GM10248 (cell line): ENCODE measurements around the gene KRTAP5-11.
"Not testable (repeated sequence)": the region's sequence is repeated elsewhere in the genome, so short reads cannot be mapped to it uniquely, and the experiment has no call there.

Experiments
- CTCF ChIA-PET: fragments of 300-600 bp; sonication (Branson Sonifier 250); formaldehyde crosslinking; extraction: SDS; loops from one replicate; lab custom pipeline; 2021; ENCODE audit warnings: antibody characterized with exemption; lab: Yijun Ruan, JAX
- POLR2A ChIA-PET: fragments of 350-650 bp; sonication (Branson Sonifier 250); formaldehyde crosslinking; extraction: SDS; loops from one replicate; lab custom pipeline; 2020; ENCODE audit warnings: antibody characterized with exemption; lab: Yijun Ruan, JAX
- DNase-seq: peaks from one replicate; pipeline ENCODE4 v3.0.0; 2012; ENCODE audit errors: extremely low spot score
- CTCF ChIP-seq: IDR thresholded peaks from 2 replicates; pipeline ENCODE4 v1.5.1; 2012; ENCODE audit warnings: mild to moderate bottlenecking, low read depth; ENCODE audit errors: extremely low read depth, missing control alignments, control extremely low read depth

The KRTAP5-11 gene

GRCh38 chr11:71589546-71589920, 6.9 kb upstream of the KRTAP5-11 start:
- POLR2A ChIA-PET, DNase-seq: not testable (repeated sequence)
- CTCF ChIA-PET: interaction anchor here (1.4 to 1.5 kb wide), 2 partner anchors 9 to 13 kb away, joined by 4 to 9 read pairs; no protein-coding TSS in a partner anchor

GRCh38 chr11:71588822-71589545, 6.3 kb upstream of the KRTAP5-11 start:
- CTCF ChIA-PET: interaction anchor here (1.4 to 1.5 kb wide), 2 partner anchors 9 to 13 kb away, joined by 4 to 9 read pairs; no protein-coding TSS in a partner anchor
- peak; percentile 37 for TF ChIP-seq CTCF
- DNase-seq, POLR2A ChIA-PET: not testable (repeated sequence)

- POLR2A ChIA-PET, DNase-seq, CTCF ChIA-PET: not testable (repeated sequence)
These were observed 5.6 kb upstream of the KRTAP5-11 start for GRCh38 chr11:71588314-71588713.

GRCh38 chr11:71585673-71586072, 3.0 kb upstream of the KRTAP5-11 start:
- CTCF ChIA-PET, POLR2A ChIA-PET, DNase-seq: not testable (repeated sequence)

GRCh38 chr11:71582969-71583368, 294 bp upstream of the KRTAP5-11 start:
- DNase-seq, CTCF ChIA-PET, POLR2A ChIA-PET: not testable (repeated sequence)

- DNase-seq: no peak
- ChIA-PET CTCF (interaction anchor here (0.7 kb wide), 1 partner anchor 18 kb away, joined by 3 read pairs; no protein-coding TSS in a partner anchor), POLR2A (no interaction called here)
- no peak for TF ChIP-seq CTCF
These were observed 849 bp downstream of the KRTAP5-11 start for GRCh38 chr11:71581826-71582225.

- POLR2A ChIA-PET: no interaction called here
- peak; percentile 77 for TF ChIP-seq CTCF
- DNase-seq: peak; percentile 49
- CTCF ChIA-PET: interaction anchor here (0.6 to 2.0 kb wide), 8 partner anchors 9 to 143 kb away, joined by 3 to 9 read pairs (median 4); partner anchors contain the start of genes KRTAP5-10 and NADSYN1
These were observed 2.3 kb downstream of the KRTAP5-11 start for GRCh38 chr11:71580057-71581003.

GRCh38 chr11:71579513-71579912, 3.2 kb downstream of the KRTAP5-11 start:
- POLR2A ChIA-PET, DNase-seq: not testable (repeated sequence)
- CTCF ChIA-PET: interaction anchor here (0.6 to 2.0 kb wide), 7 partner anchors 10 to 142 kb away, joined by 3 to 9 read pairs (median 5); partner anchors contain the start of genes KRTAP5-10 and NADSYN1

- ChIA-PET CTCF (no interaction called here), POLR2A (no interaction called here)
- no peak for DNase-seq
- no peak for TF ChIP-seq CTCF
These were observed 5.1 kb downstream of the KRTAP5-11 start for GRCh38 chr11:71577469-71578004.

- POLR2A ChIA-PET, DNase-seq: not testable (repeated sequence)
- CTCF ChIA-PET: interaction anchor here (1.3 to 1.4 kb wide), 2 partner anchors 12 to 130 kb away, joined by 3 to 4 read pairs; no protein-coding TSS in a partner anchor
These were observed 5.8 kb downstream of the KRTAP5-11 start for GRCh38 chr11:71576688-71577465.
